Neural crest cell (in vitro differentiated cells): ENCODE data around the gene KBTBD13. TPM values are rescaled to one million over a fixed set of nuclear protein-coding genes. Genes with fewer than 3 reads are reported as not detected.

Experiments used
- DNase-seq: peaks from one replicate; pipeline ENCODE4 v3.0.0; 2021; ENCODE audit warnings: low read depth, mixed read lengths, low spot score
- H3K27ac Mint-ChIP-seq: one replicate; pipeline ENCODE4 v1.8.0; 2021; ENCODE audit warnings: mild to moderate bottlenecking, mixed read lengths; ENCODE audit not compliant: unreplicated experiment
- H3K27me3 Mint-ChIP-seq: 2 replicates; pipeline ENCODE4 v1.8.0; 2021; ENCODE audit warnings: low read depth, mild to moderate bottlenecking, mixed read lengths
- H3K36me3 Mint-ChIP-seq: 2 replicates; pipeline ENCODE4 v1.8.0; 2021; ENCODE audit warnings: low read depth, mild to moderate bottlenecking, mixed read lengths
- H3K4me1 Mint-ChIP-seq: 2 replicates; pipeline ENCODE4 v1.8.0; 2021; ENCODE audit warnings: mixed read lengths
- H3K4me3 Mint-ChIP-seq: one replicate; pipeline ENCODE4 v1.8.0; 2021; ENCODE audit warnings: mild to moderate bottlenecking, mixed read lengths
- H3K9me3 Mint-ChIP-seq: 2 replicates; pipeline ENCODE4 v1.8.0; 2021; ENCODE audit warnings: mixed read lengths
- CTCF ChIP-seq: fragments of 200-600 bp; sonication (generic); conservative IDR thresholded peaks from 2 replicates; pipeline ENCODE4 v1.5.0; 2021; ENCODE audit warnings: antibody characterized with exemption, mild to moderate bottlenecking
- total RNA-seq: library from RNA; stranded (reverse); gene quantifications from 2 replicates; pipeline ENCODE4 v1.2.1, GENCODE V29; 2021

The KBTBD13 gene
- total RNA-seq, 1 donor from 2014 or later = not detected

- H3K9me3 Mint-ChIP-seq = no peaks in the 10 kb centered on the region
- no peaks in the 10 kb centered on the region for H3K36me3 Mint-ChIP-seq
- peaks cover 27% of the 10 kb centered on the region for H3K4me1 Mint-ChIP-seq
- DNase-seq = no peak
- H3K4me3 Mint-ChIP-seq = peak within 1 kb of the TSS; percentile 80
- TF ChIP-seq CTCF = no peak
- peak within 1 kb of the TSS; percentile 57 for H3K27ac Mint-ChIP-seq
- H3K27me3 Mint-ChIP-seq = peaks cover 35% of the 10 kb centered on the region
These were observed 8.7 kb upstream of the KBTBD13 start, which contains the start of gene RASL12 for GRCh38 chr15:65067645-65068402. Gene RASL12 (minus strand): TSS chr15:65067991. CDS start chr15:65067835, 156 bp downstream.

- peak overlapping the region; percentile 78 for H3K4me3 Mint-ChIP-seq
These were observed 8.2 kb upstream of the KBTBD13 start for GRCh38 chr15:65068403-65068788.

GRCh38 chr15:65069179-65069578, 7.4 kb upstream of the KBTBD13 start:
- peaks cover 35% of the 10 kb centered on the region for H3K27me3 Mint-ChIP-seq
- H3K4me1 Mint-ChIP-seq = peaks cover 27% of the 10 kb centered on the region
- no peak for TF ChIP-seq CTCF
- no peaks in the 10 kb centered on the region for H3K9me3 Mint-ChIP-seq
- no peak for DNase-seq
- no peak overlapping the region for H3K27ac Mint-ChIP-seq
- no peaks in the 10 kb centered on the region for H3K36me3 Mint-ChIP-seq
- no peak overlapping the region for H3K4me3 Mint-ChIP-seq

More at GRCh38 chr15:65068403-65068788, 8.2 kb upstream of the KBTBD13 start:
- peaks cover 27% of the 10 kb centered on the region for H3K4me1 Mint-ChIP-seq
- H3K27me3 Mint-ChIP-seq = peaks cover 35% of the 10 kb centered on the region
- no peak for TF ChIP-seq CTCF
- no peaks in the 10 kb centered on the region for H3K36me3 Mint-ChIP-seq
- DNase-seq = no peak
- no peak overlapping the region for H3K27ac Mint-ChIP-seq
- no peaks in the 10 kb centered on the region for H3K9me3 Mint-ChIP-seq

- H3K9me3 Mint-ChIP-seq = no peaks in the 10 kb centered on the region
- peaks cover 35% of the 10 kb centered on the region for H3K27me3 Mint-ChIP-seq
- TF ChIP-seq CTCF = no peak
- H3K27ac Mint-ChIP-seq = no peak overlapping the region
- H3K36me3 Mint-ChIP-seq = no peaks in the 10 kb centered on the region
- no peak for DNase-seq
- H3K4me3 Mint-ChIP-seq = no peak overlapping the region
- peaks cover 27% of the 10 kb centered on the region for H3K4me1 Mint-ChIP-seq
These were observed 6.6 kb upstream of the KBTBD13 start for GRCh38 chr15:65069779-65070546.

- H3K27me3 Mint-ChIP-seq = peaks cover 23% of the 10 kb centered on the region
- no peak for TF ChIP-seq CTCF
- H3K36me3 Mint-ChIP-seq = no peaks in the 10 kb centered on the region
- H3K4me1 Mint-ChIP-seq = peaks cover 26% of the 10 kb centered on the region
- H3K27ac Mint-ChIP-seq = no peak overlapping the region
- no peak overlapping the region for H3K4me3 Mint-ChIP-seq
- no peak for DNase-seq
- no peaks in the 10 kb centered on the region for H3K9me3 Mint-ChIP-seq
These were observed 5.2 kb upstream of the KBTBD13 start for GRCh38 chr15:65071381-65071811.
